Inferior parietal cortex (tissue), 1 donor: Measurements from ENCODE around the gene EPO.
"Not testable (repeated sequence)": the region's sequence is repeated elsewhere in the genome, so short reads cannot be mapped to it uniquely, and the experiment has no call there.

Source experiments
- DNase-seq: peaks from one replicate; pipeline ENCODE4 v3.0.0-alpha.2; 2016; ENCODE audit errors: extremely low spot score

Gene EPO

GRCh38 chr7:100705320-100705752 lies 14.9 kb upstream of the EPO start:
- peak; percentile 76 for DNase-seq

GRCh38 chr7:100705753-100706671 lies 14.3 kb upstream of the EPO start, which contains the start of gene POP7:
Gene POP7, plus strand, starts transcription at chr7:100706121. Its CDS starts 710 bp downstream, at chr7:100706831.
- peak; percentile 98 for DNase-seq

DNA sequence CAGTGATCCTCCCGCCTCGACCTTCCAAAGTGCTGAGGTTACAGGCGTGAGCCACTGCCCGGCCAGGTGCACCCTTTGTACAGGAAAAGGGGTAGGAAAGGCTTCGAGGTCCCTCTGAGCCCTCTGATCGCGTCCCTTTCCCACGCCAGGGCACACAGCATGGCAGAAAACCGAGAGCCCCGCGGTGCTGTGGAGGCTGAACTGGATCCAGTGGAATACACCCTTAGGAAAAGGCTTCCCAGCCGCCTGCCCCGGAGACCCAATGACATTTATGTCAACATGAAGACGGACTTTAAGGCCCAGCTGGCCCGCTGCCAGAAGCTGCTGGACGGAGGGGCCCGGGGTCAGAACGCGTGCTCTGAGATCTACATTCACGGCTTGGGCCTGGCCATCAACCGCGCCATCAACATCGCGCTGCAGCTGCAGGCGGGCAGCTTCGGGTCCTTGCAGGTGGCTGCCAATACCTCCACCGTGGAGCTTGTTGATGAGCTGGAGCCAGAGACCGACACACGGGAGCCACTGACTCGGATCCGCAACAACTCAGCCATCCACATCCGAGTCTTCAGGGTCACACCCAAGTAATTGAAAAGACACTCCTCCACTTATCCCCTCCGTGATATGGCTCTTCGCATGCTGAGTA lies 13.5 kb upstream of the EPO start:
- DNase-seq: no peak

GRCh38 chr7:100708395-100708794 lies 11.9 kb upstream of the EPO start:
- DNase-seq: no peak

GRCh38 chr7:100710452-100710851 lies 9.8 kb upstream of the EPO start:
- no peak for DNase-seq

DNA sequence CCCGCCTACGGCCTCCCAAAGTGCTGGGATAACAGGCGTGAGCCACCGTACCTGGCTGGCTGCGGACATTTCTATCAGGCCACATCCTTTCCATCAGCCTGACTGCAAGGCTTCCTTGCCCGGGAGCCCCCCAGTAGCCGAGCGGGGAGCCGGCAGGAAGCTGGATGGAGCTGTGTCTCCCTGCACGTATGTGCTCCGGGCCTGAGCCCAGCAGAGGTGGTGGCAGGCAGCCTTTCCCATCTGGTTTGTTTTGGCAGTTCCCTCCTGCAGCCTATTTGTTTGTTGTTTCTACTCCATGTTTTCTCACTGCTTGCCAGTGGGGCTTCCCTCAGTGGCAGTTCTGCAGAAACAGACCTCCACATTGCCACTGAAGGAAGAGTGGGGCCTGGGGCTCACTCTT lies 8.9 kb upstream of the EPO start:
- DNase-seq: no peak

DNA sequence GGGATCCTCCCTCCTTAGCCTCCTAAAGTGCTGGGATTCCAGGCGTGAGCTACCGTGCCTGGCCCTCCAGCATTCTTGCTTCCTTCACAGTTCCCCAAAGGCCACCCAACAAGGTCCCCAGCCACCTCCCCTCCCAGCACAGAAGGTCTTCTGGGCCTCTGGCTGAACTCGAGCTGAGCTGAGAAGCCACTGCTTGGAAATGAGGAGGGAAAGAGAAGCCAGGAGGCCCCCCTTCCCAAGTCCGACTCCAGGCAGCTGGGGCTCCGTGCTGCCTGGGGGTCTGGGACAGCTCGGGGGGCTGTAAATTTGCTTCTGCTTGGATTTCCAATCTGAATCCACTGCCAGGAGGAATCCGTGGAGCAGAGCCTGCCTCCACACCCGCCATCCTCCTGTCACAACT lies 5.5 kb upstream of the EPO start:
- no peak for DNase-seq

GRCh38 chr7:100717073-100717472 lies 3.2 kb upstream of the EPO start:
- DNase-seq: not testable (repeated sequence)

GRCh38 chr7:100719523-100720278 lies 567 bp upstream of the EPO start:
- no peak for DNase-seq

GRCh38 chr7:100720671-100721504 lies 620 bp downstream of the EPO start:
- no peak for DNase-seq

GRCh38 chr7:100721505-100721812 lies 1.2 kb downstream of the EPO start:
- DNase-seq: no peak

- DNase-seq: no peak
These were observed 2.4 kb downstream of the EPO start for GRCh38 chr7:100722480-100723212.

- DNase-seq: no peak
These were observed 3.5 kb downstream of the EPO start for GRCh38 chr7:100723732-100724275.

DNA sequence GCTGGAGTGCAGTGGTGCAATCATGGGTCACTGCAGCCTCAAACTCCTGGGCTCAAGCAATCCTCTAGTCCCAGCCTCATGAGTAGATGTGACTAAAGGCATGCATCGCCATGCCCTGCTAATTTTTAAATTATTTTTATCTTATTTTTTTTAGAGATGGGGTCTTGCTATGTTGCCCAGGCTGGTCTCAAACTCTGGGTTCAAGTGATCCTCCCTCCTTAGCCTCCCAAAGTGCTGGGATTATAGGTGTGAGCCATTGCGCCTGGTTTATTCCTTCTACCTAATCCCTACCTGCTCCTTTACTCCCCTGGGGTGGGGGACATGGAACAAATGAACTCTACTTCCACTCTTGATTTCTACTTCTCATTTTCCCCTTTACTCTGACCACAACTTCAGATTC lies 4.1 kb downstream of the EPO start:
- not testable (repeated sequence) for DNase-seq

GRCh38 chr7:100726996-100727761 lies 6.9 kb downstream of the EPO start:
- DNase-seq: no peak

DNA sequence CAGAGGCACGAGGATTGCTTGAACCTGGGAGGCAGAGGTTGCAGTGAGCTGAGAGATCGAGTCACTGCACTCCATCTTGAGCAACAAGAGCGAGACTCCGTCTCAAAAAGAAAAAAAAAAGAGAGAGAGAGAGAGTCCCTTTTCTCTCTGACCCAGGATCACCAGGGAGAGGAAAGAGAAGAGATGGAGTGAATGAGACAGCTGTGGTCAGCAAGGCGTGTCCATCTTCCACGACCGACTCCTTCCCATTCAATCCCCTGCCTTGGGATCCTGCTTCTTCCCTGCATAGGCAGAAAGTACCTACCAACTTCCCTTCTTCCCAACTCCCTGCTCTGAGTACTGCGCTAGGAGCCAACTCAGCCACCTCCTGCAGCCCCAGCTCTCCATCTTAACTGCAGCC lies 7.9 kb downstream of the EPO start:
- no peak for DNase-seq

- no peak for DNase-seq
These were observed 10.0 kb downstream of the EPO start for GRCh38 chr7:100730136-100730800.

DNA sequence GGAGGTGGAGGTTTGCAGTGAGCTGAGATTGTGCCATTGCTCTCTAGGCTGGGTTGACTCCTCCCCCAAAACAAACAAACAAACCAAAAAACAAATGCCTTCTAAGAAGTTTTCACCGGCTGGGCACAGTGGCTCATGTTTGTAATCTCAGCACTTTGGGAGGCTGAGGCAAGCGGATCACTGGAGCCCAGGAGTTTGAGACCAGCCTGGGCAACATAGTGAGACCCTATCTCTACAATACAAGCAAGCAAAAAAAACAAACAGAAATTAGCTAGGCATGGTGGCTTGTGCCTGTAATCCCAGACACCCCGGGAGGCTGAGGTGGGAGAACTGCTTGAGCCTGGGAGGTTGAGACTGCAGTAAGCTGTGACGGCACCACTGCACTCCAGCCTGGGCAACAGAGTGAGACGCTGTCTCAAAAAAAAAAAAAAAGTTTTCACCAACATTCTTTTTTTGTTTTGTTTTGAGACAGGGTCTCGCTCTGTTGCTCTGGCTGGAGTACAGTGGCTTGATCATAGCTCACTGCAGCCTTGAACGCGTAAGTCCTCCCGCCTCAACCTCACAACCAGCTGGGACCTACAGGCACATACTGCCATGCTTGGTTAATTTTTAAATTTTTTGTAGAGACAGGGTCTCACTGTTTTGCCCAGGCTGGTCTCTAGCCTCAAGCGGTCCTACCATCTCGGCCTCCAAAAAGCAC lies 11.8 kb downstream of the EPO start:
- DNase-seq: no peak

DNA sequence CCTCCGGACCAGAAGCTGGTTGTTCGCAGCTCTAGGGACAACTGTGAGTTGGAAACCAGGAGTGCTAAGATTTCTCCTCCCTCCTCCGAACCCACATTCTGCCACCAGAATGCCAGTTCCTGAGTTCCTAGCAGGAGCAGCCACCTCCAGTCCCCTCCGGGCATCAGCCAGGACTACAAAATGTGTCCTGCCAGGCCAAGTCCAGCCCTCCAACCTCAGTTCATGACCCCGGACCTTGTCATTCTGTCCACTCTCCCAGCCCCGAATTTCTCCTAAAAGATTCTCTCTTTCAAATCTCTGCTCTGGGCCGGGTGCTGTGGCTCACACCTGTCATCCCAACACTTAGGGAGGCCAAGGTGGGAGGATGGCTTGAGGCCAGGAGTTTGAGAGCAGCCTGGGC lies 15.5 kb downstream of the EPO start:
- DNase-seq: no peak
